ENCODE measurements around the gene ABCB10.

Gene ABCB10

GRCh38 chr1:229470406-229471043, 88.0 kb downstream of the ABCB10 start:
- DNase-seq (ENCODE audit: low spot score): no peak

- no peak for DNase-seq (ENCODE audit: low spot score)
These were observed 91.6 kb downstream of the ABCB10 start for GRCh38 chr1:229466887-229467286.
